Activated CD4-positive, alpha-beta T cell treated with anti-CD3 and anti-CD28 coated beads for 36 hours (primary cell): ENCODE data around the gene ZNF786. TPM values are rescaled to one million over a fixed set of nuclear protein-coding genes. Genes with fewer than 3 reads are reported as not detected.
"Not testable (repeated sequence)": the region's sequence is repeated elsewhere in the genome, so short reads cannot be mapped to it uniquely, and the experiment has no call there.

ENCODE experiments used
- ATAC-seq: fragments of 200-7000 bp; cut with Tn5 transposase; one replicate; pipeline ENCODE4 v1.10.0; 2021; ENCODE audit warnings: mild to moderate bottlenecking, moderate library complexity
- CTCF ChIA-PET: fragments of 350-600 bp; sonication (Branson Sonifier 250); formaldehyde crosslinking; loops from one replicate; lab custom pipeline; 2021; ENCODE audit warnings: antibody characterized with exemption; lab: Charles Lee
- POLR2A ChIA-PET: fragments of 350-600 bp; sonication (Branson Sonifier 250); formaldehyde crosslinking; loops from one replicate; lab custom pipeline; 2021; ENCODE audit warnings: antibody characterized with exemption, inconsistent platforms; lab: Charles Lee
- DNase-seq: peaks from one replicate; pipeline ENCODE4 v3.0.0-alpha.2; 2020
- H3K27ac Mint-ChIP-seq: one replicate; pipeline ENCODE4 v1.8.0; 2021; ENCODE audit warnings: mixed read lengths
- H3K27me3 Mint-ChIP-seq: one replicate; pipeline ENCODE4 v1.8.0; 2021; ENCODE audit warnings: mixed read lengths
- H3K36me3 Mint-ChIP-seq: one replicate; pipeline ENCODE4 v1.8.0; 2021; ENCODE audit warnings: low read depth, mixed read lengths
- H3K4me1 Mint-ChIP-seq: one replicate; pipeline ENCODE4 v1.8.0; 2021; ENCODE audit warnings: mixed read lengths
- H3K4me3 Mint-ChIP-seq: one replicate; pipeline ENCODE4 v1.8.0; 2021; ENCODE audit warnings: mild to moderate bottlenecking, moderate library complexity, mixed read lengths
- H3K9me3 Mint-ChIP-seq: one replicate; pipeline ENCODE4 v1.8.0; 2021; ENCODE audit warnings: low read depth, mixed read lengths
- intact Hi-C, 2 experiments: fragments of 100-400 bp; cut with DNase I in 1 of 2; cut with micrococcal nuclease in 1 of 2; formaldehyde crosslinking; loops; one replicate each; pipeline versions ENCODE4 v1.14.2 to v1.15.1; 2022 to 2024; cut with DNase I, micrococcal nuclease
- total RNA-seq, 2 experiments: library from RNA; stranded (reverse); gene quantifications; one replicate each; pipeline ENCODE4 v1.2.3, GENCODE V29; 2021

Gene ZNF786
- total RNA-seq, 2 experiments from 2014 or later = 4.4 to 4.8 TPM

GRCh38 chr7:149060156-149060555, 30.4 kb downstream of the ZNF786 start:
- no peak overlapping the region for H3K4me3 Mint-ChIP-seq
- ChIA-PET CTCF (interaction anchor here (0.6 to 1.2 kb wide), 3 partner anchors 12 to 78 kb away, joined by 3 to 5 read pairs (median 3); no protein-coding TSS in a partner anchor), POLR2A (no interaction called here)
- intact Hi-C loops = loop anchor here in 1 of 2 experiments (10.0 kb wide), 1 partner anchor 795 kb away; no protein-coding TSS in a partner anchor
- ATAC-seq = no peak
- H3K36me3 Mint-ChIP-seq = no peaks in the 10 kb centered on the region
- peaks cover 5% of the 10 kb centered on the region for H3K4me1 Mint-ChIP-seq
- no peak for DNase-seq
- no peak overlapping the region for H3K27ac Mint-ChIP-seq
- no peaks in the 10 kb centered on the region for H3K9me3 Mint-ChIP-seq
- no peaks in the 10 kb centered on the region for H3K27me3 Mint-ChIP-seq

- no peaks in the 10 kb centered on the region for H3K4me1 Mint-ChIP-seq
- intact Hi-C loops = no loop called here
- ChIA-PET CTCF (interaction anchor here (0.7 to 0.9 kb wide), 2 partner anchors 12 to 492 kb away, joined by 3 read pairs; no protein-coding TSS in a partner anchor), POLR2A (no interaction called here)
- no peak overlapping the region for H3K4me3 Mint-ChIP-seq
- H3K9me3 Mint-ChIP-seq = no peaks in the 10 kb centered on the region
- no peak for ATAC-seq
- no peak overlapping the region for H3K27ac Mint-ChIP-seq
- no peak for DNase-seq
- H3K27me3 Mint-ChIP-seq = no peaks in the 10 kb centered on the region
- no peaks in the 10 kb centered on the region for H3K36me3 Mint-ChIP-seq
Observed at GRCh38 chr7:149053885-149054284, 36.6 kb downstream of the ZNF786 start.

- Mint-ChIP-seq H3K27ac (no peak overlapping the region), H3K27me3 (no peaks in the 10 kb centered on the region), H3K9me3 (no peaks in the 10 kb centered on the region), H3K36me3 (no peaks in the 10 kb centered on the region), H3K4me1 (no peaks in the 10 kb centered on the region), H3K4me3 (no peak overlapping the region)
- ChIA-PET CTCF (no interaction called here), POLR2A (no interaction called here)
- intact Hi-C loops = no loop called here
- ATAC-seq (no peak), DNase-seq (no peak)
Observed at GRCh38 chr7:149053384-149053783, 37.1 kb downstream of the ZNF786 start.

GRCh38 chr7:149050941-149051340, 39.6 kb downstream of the ZNF786 start:
- DNase-seq (no peak), ATAC-seq (no peak)
- no peak overlapping the region for H3K27ac Mint-ChIP-seq
- H3K36me3 Mint-ChIP-seq = no peaks in the 10 kb centered on the region
- intact Hi-C loops = no loop called here
- no peaks in the 10 kb centered on the region for H3K9me3 Mint-ChIP-seq
- H3K4me3 Mint-ChIP-seq = no peak overlapping the region
- ChIA-PET CTCF (interaction anchor here (0.7 kb wide), 1 partner anchor 15 kb away, joined by 4 read pairs; no protein-coding TSS in a partner anchor), POLR2A (no interaction called here)
- H3K4me1 Mint-ChIP-seq = no peaks in the 10 kb centered on the region
- no peaks in the 10 kb centered on the region for H3K27me3 Mint-ChIP-seq

- Mint-ChIP-seq H3K36me3 (no peaks in the 10 kb centered on the region), H3K27me3 (no peaks in the 10 kb centered on the region), H3K4me3 (no peak overlapping the region), H3K4me1 (no peaks in the 10 kb centered on the region), H3K27ac (no peak overlapping the region), H3K9me3 (no peaks in the 10 kb centered on the region)
- CTCF ChIA-PET = interaction anchor here (0.9 to 1.7 kb wide), 4 partner anchors 16 to 42 kb away, joined by 3 to 7 read pairs (median 6); no protein-coding TSS in a partner anchor
- no peak for ATAC-seq
- no peak for DNase-seq
- POLR2A ChIA-PET = no interaction called here
- intact Hi-C loops = no loop called here
Observed at GRCh38 chr7:149048805-149049204, 41.7 kb downstream of the ZNF786 start.

- no peak overlapping the region for H3K27ac Mint-ChIP-seq
- ChIA-PET CTCF (no interaction called here), POLR2A (no interaction called here)
- DNase-seq (no peak), ATAC-seq (no peak)
- no peaks in the 10 kb centered on the region for H3K27me3 Mint-ChIP-seq
- no peaks in the 10 kb centered on the region for H3K4me1 Mint-ChIP-seq
- intact Hi-C loops = no loop called here
- no peak overlapping the region for H3K4me3 Mint-ChIP-seq
- no peaks in the 10 kb centered on the region for H3K36me3 Mint-ChIP-seq
- no peaks in the 10 kb centered on the region for H3K9me3 Mint-ChIP-seq
Observed at GRCh38 chr7:149046416-149046815, 44.1 kb downstream of the ZNF786 start.

- Mint-ChIP-seq H3K36me3 (no peaks in the 10 kb centered on the region), H3K27me3 (no peaks in the 10 kb centered on the region), H3K9me3 (no peaks in the 10 kb centered on the region), H3K4me3 (no peak overlapping the region), H3K4me1 (no peaks in the 10 kb centered on the region), H3K27ac (no peak overlapping the region)
- no peak for DNase-seq
- intact Hi-C loops = no loop called here
- POLR2A ChIA-PET = no interaction called here
- no peak for ATAC-seq
- CTCF ChIA-PET = no interaction called here
Observed at GRCh38 chr7:149043936-149044335, 46.6 kb downstream of the ZNF786 start.

- CTCF ChIA-PET = interaction anchor here (0.7 kb wide), 1 partner anchor 585 kb away, joined by 3 read pairs; no protein-coding TSS in a partner anchor
- Mint-ChIP-seq H3K36me3 (peaks cover 2% of the 10 kb centered on the region), H3K27ac (no peak overlapping the region), H3K4me1 (no peaks in the 10 kb centered on the region), H3K9me3 (peaks cover 3% of the 10 kb centered on the region), H3K4me3 (no peak overlapping the region), H3K27me3 (no peaks in the 10 kb centered on the region)
- no peak for DNase-seq
- intact Hi-C loops = no loop called here
- POLR2A ChIA-PET = no interaction called here
- ATAC-seq = no peak
Observed at GRCh38 chr7:149041350-149041749, 49.2 kb downstream of the ZNF786 start.

- CTCF ChIA-PET, H3K27me3 Mint-ChIP-seq, H3K36me3 Mint-ChIP-seq, DNase-seq, H3K9me3 Mint-ChIP-seq, ATAC-seq, H3K27ac Mint-ChIP-seq, H3K4me3 Mint-ChIP-seq, H3K4me1 Mint-ChIP-seq, POLR2A ChIA-PET, intact Hi-C loops: not testable (repeated sequence)
Observed at GRCh38 chr7:149038641-149039040, 51.9 kb downstream of the ZNF786 start.

- no peak overlapping the region for H3K4me3 Mint-ChIP-seq
- POLR2A ChIA-PET = no interaction called here
- H3K36me3 Mint-ChIP-seq = peaks cover 2% of the 10 kb centered on the region
- H3K9me3 Mint-ChIP-seq = peaks cover 3% of the 10 kb centered on the region
- H3K27ac Mint-ChIP-seq = no peak overlapping the region
- no peak for DNase-seq
- intact Hi-C loops = no loop called here
- CTCF ChIA-PET = no interaction called here
- H3K27me3 Mint-ChIP-seq = peaks cover 4% of the 10 kb centered on the region
- H3K4me1 Mint-ChIP-seq = no peaks in the 10 kb centered on the region
- no peak for ATAC-seq
Observed at GRCh38 chr7:149036676-149037075, 53.8 kb downstream of the ZNF786 start.

GRCh38 chr7:149031353-149031910, 59.1 kb downstream of the ZNF786 start:
- Mint-ChIP-seq H3K4me1 (peaks cover 14% of the 10 kb centered on the region), H3K27ac (no peak overlapping the region), H3K9me3 (no peaks in the 10 kb centered on the region), H3K27me3 (peaks cover 4% of the 10 kb centered on the region), H3K36me3 (peaks cover 4% of the 10 kb centered on the region), H3K4me3 (no peak overlapping the region)
- CTCF ChIA-PET = no interaction called here
- ATAC-seq (no peak), DNase-seq (no peak)
- intact Hi-C loops = no loop called here
- POLR2A ChIA-PET = interaction anchor here (0.5 kb wide), 1 partner anchor 89 kb away, joined by 3 read pairs; no protein-coding TSS in a partner anchor

GRCh38 chr7:149030439-149030838, 60.1 kb downstream of the ZNF786 start:
- ChIA-PET POLR2A (interaction anchor here (0.6 kb wide), 2 partner anchors 51 to 337 kb away, joined by 3 to 4 read pairs; no protein-coding TSS in a partner anchor), CTCF (interaction anchor here (0.6 kb wide), 1 partner anchor 41 kb away, joined by 3 read pairs; no protein-coding TSS in a partner anchor)
- Mint-ChIP-seq H3K4me1 (peaks cover 24% of the 10 kb centered on the region), H3K36me3 (peaks cover 12% of the 10 kb centered on the region)
- ATAC-seq, H3K4me3 Mint-ChIP-seq, H3K27ac Mint-ChIP-seq, H3K27me3 Mint-ChIP-seq, H3K9me3 Mint-ChIP-seq, DNase-seq, intact Hi-C loops: not testable (repeated sequence)
